ENCODE data around the gene ERI2. TPM values are rescaled to one million over a fixed set of nuclear protein-coding genes. Genes with fewer than 3 reads are reported as not detected.

ERI2 gene, protein sequence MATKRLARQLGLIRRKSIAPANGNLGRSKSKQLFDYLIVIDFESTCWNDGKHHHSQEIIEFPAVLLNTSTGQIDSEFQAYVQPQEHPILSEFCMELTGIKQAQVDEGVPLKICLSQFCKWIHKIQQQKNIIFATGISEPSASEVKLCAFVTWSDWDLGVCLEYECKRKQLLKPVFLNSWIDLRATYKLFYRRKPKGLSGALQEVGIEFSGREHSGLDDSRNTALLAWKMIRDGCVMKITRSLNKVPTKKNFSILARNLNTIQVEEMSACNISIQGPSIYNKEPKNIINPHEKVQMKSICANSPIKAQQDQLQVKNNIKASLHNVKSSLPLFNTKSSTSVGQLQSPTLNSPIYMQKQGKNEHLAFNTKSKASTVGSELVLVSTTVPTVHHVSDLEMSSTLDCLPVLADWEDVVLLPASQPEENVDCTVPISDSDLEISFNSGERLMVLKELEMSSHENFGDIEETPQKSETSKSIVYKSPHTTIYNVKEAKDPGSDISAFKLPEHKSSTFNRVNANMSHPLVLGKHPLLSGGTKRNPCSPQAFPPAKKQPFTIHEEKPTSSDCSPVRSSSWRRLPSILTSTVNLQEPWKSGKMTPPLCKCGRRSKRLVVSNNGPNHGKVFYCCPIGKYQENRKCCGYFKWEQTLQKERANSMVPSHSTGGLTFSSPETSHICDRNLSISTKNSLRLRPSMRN
- total RNA-seq (under 1 TPM; 0.25 to 0.45 TPM), total RNA-seq (0.20 to 37.3 (median 3.9) reads per million in 172 experiments)
- polyA plus RNA-seq (2013, experiment 1 of 2): 3.4 TPM
- polyA plus RNA-seq (2013, experiment 2 of 2): 5.4 TPM

DNA sequence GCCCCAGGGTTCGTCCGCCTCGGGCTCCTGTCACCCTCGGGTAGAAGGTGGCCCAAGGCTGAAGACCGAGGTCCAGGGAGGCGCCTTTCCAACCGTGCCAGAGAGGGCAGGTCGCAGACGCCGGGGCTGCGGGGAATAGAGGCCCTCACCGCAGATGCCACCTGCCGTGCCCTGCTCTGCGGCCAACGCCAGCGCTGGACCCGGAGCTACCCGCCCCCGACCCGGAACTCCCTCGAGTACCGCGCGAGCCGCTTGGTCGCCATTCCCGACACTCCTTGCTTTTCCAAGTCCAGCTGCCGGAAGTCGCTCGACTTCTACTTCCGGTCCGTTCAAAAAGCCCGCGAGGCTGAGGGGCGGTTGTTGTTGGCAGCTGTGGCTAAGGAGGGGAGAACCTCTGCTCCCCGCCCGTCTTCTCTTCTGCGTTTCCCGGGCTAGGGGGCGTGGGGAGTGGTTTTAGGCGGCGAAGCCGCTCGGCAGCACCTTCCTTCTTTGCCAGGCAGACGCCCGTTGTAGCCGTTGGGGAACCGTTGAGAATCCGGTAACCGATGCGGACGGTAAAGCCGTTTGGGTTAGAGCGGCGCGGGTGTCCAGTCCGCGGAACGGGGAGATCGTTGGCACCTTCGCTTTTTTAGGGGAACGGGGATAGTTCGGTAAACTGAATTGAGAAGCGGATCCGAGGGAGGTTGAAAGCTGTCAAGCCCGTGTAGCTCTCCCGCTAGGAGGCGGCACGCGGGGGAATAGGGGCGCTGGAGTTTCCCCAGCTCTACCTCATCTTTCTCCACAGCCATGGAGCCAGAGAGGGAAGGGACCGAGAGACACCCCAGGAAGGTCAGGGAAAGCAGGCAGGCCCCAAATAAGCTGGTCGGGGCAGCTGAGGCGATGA is at the start of gene ERI2, which contains the start of gene REXO5:
TSS of gene ERI2 (minus strand) at position 305 of the 883 bp plus-strand sequence. CDS start at position 263, 42 bp downstream.
TSS of gene REXO5 (plus strand) at position 360 of the 883 bp plus-strand sequence. CDS start at position 787, 427 bp downstream.
- Mint-ChIP-seq H3K9me3 (no peaks in the 10 kb centered on the region), H3K4me1 (ENCODE audit: low read depth) (peaks cover 17% of the 10 kb centered on the region), H3K36me3 (ENCODE audit: low read depth) (peaks cover 5% of the 10 kb centered on the region), H3K27me3 (no peaks in the 10 kb centered on the region), H3K4me3 (peak within 1 kb of the TSS; percentile 98), H3K27ac (peak within 1 kb of the TSS; percentile 81)
- Histone ChIP-seq H3K4me1 (ENCODE audit: insufficient read depth, low read length) (peaks cover 23% of the 10 kb centered on the region), H3K9me3 (ENCODE audit: control insufficient read depth in 1 of 2, insufficient read depth in 1 of 2, low read length in 2 of 2) (no peaks in the 10 kb centered on the region), H3K27ac (ENCODE audit: low read depth in 1 of 2, low read length in 2 of 2) (peak within 1 kb of the TSS; percentile 49 to 72), H3K27me3 (ENCODE audit: control insufficient read depth in 1 of 2, insufficient read depth in 2 of 2, low read length in 2 of 2) (no peaks in the 10 kb centered on the region), H3K36me3 (ENCODE audit: insufficient read depth, low read length) (no peaks in the 10 kb centered on the region), H3K4me3 (ENCODE audit: low read length) (peak within 1 kb of the TSS; percentile 92)
- intact Hi-C loops (cut with DNase I, micrococcal nuclease): loop anchor here (2.0 to 5.0 kb wide), 3 partner anchors 64 to 96 kb away; partner anchors contain the start of genes THUMPD1 (in 2 of the 2), DCUN1D3 (in 1 of the 2) and LYRM1 (in 1 of the 2)
- DNase-seq (peak; percentile 49 to 87 (median 62)), ATAC-seq (ENCODE audit: poor library complexity) (peak; percentile 88)
- ChIA-PET POLR2A (interaction anchor here (0.8 to 1.8 kb wide), 7 partner anchors 8 to 94 kb away, joined by 3 to 12 read pairs (median 6); partner anchors contain the start of genes ACSM3, DCUN1D3, LYRM1 and THUMPD1), CTCF (interaction anchor here (0.6 to 1.5 kb wide), 8 partner anchors 8 to 265 kb away, joined by 3 to 5 read pairs (median 3); partner anchors contain the start of gene ACSM3)
- TF ChIP-seq, protein P1, sequence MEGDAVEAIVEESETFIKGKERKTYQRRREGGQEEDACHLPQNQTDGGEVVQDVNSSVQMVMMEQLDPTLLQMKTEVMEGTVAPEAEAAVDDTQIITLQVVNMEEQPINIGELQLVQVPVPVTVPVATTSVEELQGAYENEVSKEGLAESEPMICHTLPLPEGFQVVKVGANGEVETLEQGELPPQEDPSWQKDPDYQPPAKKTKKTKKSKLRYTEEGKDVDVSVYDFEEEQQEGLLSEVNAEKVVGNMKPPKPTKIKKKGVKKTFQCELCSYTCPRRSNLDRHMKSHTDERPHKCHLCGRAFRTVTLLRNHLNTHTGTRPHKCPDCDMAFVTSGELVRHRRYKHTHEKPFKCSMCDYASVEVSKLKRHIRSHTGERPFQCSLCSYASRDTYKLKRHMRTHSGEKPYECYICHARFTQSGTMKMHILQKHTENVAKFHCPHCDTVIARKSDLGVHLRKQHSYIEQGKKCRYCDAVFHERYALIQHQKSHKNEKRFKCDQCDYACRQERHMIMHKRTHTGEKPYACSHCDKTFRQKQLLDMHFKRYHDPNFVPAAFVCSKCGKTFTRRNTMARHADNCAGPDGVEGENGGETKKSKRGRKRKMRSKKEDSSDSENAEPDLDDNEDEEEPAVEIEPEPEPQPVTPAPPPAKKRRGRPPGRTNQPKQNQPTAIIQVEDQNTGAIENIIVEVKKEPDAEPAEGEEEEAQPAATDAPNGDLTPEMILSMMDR (IDR thresholded peaks at IDR 0.05): peak; percentile 33

DNA sequence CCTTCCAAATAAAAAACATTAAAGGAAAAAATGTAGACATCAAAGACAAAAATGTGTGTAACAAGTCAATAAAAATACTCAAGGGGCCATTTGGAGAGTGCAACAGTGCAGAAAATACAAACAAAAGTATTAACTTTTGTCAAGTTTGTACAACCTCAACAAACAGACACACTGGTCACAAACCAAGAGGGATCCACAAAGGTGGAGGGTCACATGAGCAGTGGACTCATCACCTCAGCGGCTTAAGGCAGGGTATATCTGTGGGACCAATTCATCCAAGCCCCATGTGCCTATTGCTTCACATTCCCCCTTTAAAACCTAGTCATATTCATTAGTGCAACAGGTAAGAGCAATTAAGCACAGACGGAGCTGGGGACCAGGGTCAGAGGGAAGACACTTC is 48.7 kb upstream of the ERI2 start:
- peaks cover 19% of the 10 kb centered on the region for H3K36me3 Mint-ChIP-seq (ENCODE audit: low read depth)
- no peak overlapping the region for H3K4me3 ChIP-seq (ENCODE audit: low read length)
- H3K27me3 Mint-ChIP-seq: no peaks in the 10 kb centered on the region
- H3K36me3 ChIP-seq (ENCODE audit: insufficient read depth, low read length): peaks cover 6% of the 10 kb centered on the region
- H3K9me3 ChIP-seq (ENCODE audit: control insufficient read depth in 1 of 2, insufficient read depth in 1 of 2, low read length in 2 of 2): no peaks in the 10 kb centered on the region
- ChIA-PET POLR2A (no interaction called here), CTCF (no interaction called here)
- intact Hi-C loops (cut with DNase I, micrococcal nuclease): loop anchor here (5.0 to 10.0 kb wide), 3 partner anchors 142 to 700 kb away; no protein-coding TSS in a partner anchor
- no peak overlapping the region for H3K27ac ChIP-seq (ENCODE audit: low read depth in 1 of 2, low read length in 2 of 2)
- DNase-seq (no peak), ATAC-seq (ENCODE audit: poor library complexity) (no peak)
- peaks cover 3% of the 10 kb centered on the region for H3K4me1 Mint-ChIP-seq (ENCODE audit: low read depth)
- H3K27me3 ChIP-seq (ENCODE audit: control insufficient read depth in 1 of 2, insufficient read depth in 2 of 2, low read length in 2 of 2): no peaks in the 10 kb centered on the region
- no peak overlapping the region for H3K4me3 Mint-ChIP-seq
- no peak overlapping the region for H3K27ac Mint-ChIP-seq
- TF ChIP-seq, protein P1 (IDR thresholded peaks at IDR 0.05): no peak
- peaks cover 1% of the 10 kb centered on the region for H3K4me1 ChIP-seq (ENCODE audit: insufficient read depth, low read length)
- H3K9me3 Mint-ChIP-seq: no peaks in the 10 kb centered on the region
